ENCODE data around the gene TRIM29.

DNA sequence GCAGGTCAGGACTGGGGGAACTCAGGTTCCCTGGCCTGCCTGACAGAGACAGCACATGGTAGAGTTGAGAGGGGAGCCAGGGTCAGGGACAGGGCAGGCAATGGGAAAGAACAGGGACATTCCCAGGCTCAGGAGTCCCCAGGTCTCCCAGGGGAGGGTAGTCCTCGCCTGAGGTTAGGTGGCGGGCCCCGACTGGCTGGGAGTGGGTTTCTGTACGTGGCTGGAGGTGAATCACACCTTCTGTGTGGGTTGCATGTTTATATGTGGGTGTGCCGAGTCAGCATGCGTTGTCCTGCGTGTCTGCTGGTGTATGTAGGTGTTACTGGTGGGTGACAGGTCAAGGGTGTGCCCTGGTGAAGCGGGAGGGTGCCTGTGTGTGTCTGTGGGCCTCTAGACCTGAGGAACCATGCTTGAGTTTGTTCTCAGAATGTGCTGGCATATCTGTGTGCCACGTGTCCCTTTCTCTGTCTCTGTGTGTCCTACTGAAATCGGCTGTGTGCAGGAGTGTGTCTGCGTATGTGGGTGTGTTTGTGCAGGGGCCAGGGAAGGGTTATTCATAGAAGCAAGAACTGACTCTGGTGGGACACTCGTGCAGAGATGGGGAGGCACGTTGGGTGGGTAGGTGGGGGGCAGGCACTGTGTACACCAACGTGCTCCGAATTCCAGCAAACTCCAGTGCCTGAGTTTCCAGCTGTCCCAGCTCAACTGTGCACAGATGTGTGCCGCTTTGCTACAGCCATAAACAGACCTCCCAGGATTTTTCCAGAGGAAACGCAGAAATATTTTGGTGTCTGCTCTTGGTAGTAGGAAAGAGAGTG is 49.1 kb upstream of the TRIM29 start:
- TF ChIP-seq, protein P1, sequence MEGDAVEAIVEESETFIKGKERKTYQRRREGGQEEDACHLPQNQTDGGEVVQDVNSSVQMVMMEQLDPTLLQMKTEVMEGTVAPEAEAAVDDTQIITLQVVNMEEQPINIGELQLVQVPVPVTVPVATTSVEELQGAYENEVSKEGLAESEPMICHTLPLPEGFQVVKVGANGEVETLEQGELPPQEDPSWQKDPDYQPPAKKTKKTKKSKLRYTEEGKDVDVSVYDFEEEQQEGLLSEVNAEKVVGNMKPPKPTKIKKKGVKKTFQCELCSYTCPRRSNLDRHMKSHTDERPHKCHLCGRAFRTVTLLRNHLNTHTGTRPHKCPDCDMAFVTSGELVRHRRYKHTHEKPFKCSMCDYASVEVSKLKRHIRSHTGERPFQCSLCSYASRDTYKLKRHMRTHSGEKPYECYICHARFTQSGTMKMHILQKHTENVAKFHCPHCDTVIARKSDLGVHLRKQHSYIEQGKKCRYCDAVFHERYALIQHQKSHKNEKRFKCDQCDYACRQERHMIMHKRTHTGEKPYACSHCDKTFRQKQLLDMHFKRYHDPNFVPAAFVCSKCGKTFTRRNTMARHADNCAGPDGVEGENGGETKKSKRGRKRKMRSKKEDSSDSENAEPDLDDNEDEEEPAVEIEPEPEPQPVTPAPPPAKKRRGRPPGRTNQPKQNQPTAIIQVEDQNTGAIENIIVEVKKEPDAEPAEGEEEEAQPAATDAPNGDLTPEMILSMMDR (IDR thresholded peaks at IDR 0.05; ENCODE audit: low read depth, low read length, poor library complexity, severe bottlenecking): no peak
- TF ChIP-seq EZH2phosphoT487 (IDR thresholded peaks at IDR 0.05; ENCODE audit: borderline replicate concordance, low read length): no peak

Data from DOHH2 (cell line).